HepG2 (cell line): ENCODE measurements around the gene CDR2L. TPM values are rescaled to one million over a fixed set of nuclear protein-coding genes. Genes with fewer than 3 reads are reported as not detected.

ENCODE experiments used
- CREM ChIP-seq, 2 experiments: sonication (generic) in 1 of 2; formaldehyde crosslinking in 1 of 2; IDR thresholded peaks; 2 replicates each; pipeline versions ENCODE4 v1.4.0 to v1.6.1; 2016 to 2020; ENCODE audit warnings: antibody characterized with exemption in 1 of 2, mild to moderate bottlenecking in 1 of 2, missing genetic modification reagents in 1 of 2
- GPN1 ChIP-seq: sonication (generic); formaldehyde crosslinking; IDR thresholded peaks from 2 replicates; pipeline ENCODE4 v1.5.1; 2020; ENCODE audit warnings: missing genetic modification reagents, borderline replicate concordance
- JUNB ChIP-seq: sonication (generic); formaldehyde crosslinking; IDR thresholded peaks from 2 replicates; pipeline ENCODE4 v1.8.0; 2022; ENCODE audit warnings: missing genetic modification reagents, mild to moderate bottlenecking, borderline replicate concordance
- KAT8 ChIP-seq: IDR thresholded peaks from 2 replicates; pipeline ENCODE4 v1.6.1; 2016; ENCODE audit warnings: missing genetic modification reagents, missing compliant biosample characterization
- KLF11 ChIP-seq: IDR thresholded peaks from 2 replicates; pipeline ENCODE4 v1.6.1; 2016; ENCODE audit warnings: missing compliant biosample characterization
- MATR3 ChIP-seq: sonication (generic); formaldehyde crosslinking; IDR thresholded peaks from 2 replicates; pipeline ENCODE4 v1.4.0; 2020; ENCODE audit warnings: missing genetic modification reagents
- MXD4 ChIP-seq: IDR thresholded peaks from 2 replicates; pipeline ENCODE4 v1.6.1; 2016; ENCODE audit warnings: mild to moderate bottlenecking, missing biosample characterization, missing genetic modification reagents
- NFRKB ChIP-seq: fragments of 450-650 bp; IDR thresholded peaks from 2 replicates; pipeline ENCODE4 v1.6.1; 2017
- NR2F6 ChIP-seq, 2 experiments: IDR thresholded peaks; 2 replicates each; pipeline ENCODE4 v1.6.1; 2016; ENCODE audit warnings: antibody characterized with exemption in 1 of 2, mild to moderate bottlenecking in 1 of 2
- PHF8 ChIP-seq: sonication (generic); formaldehyde crosslinking; IDR thresholded peaks from 2 replicates; pipeline ENCODE4 v1.5.0; 2020; ENCODE audit warnings: missing genetic modification reagents
- SOX5 ChIP-seq: IDR thresholded peaks from 2 replicates; pipeline ENCODE4 v1.6.1; 2016; ENCODE audit warnings: borderline replicate concordance
- STAG1 ChIP-seq: sonication (generic); formaldehyde crosslinking; IDR thresholded peaks from 2 replicates; pipeline ENCODE4 v1.4.0; 2020; ENCODE audit warnings: missing genetic modification reagents
- TEAD2 ChIP-seq: sonication (generic); formaldehyde crosslinking; IDR thresholded peaks from 2 replicates; pipeline ENCODE4 v1.9.0; 2021; ENCODE audit warnings: missing genetic modification reagents
- ZFP1 ChIP-seq: IDR thresholded peaks from 2 replicates; pipeline ENCODE4 v1.6.1; 2016
- ZMAT3 ChIP-seq: sonication (generic); formaldehyde crosslinking; conservative IDR thresholded peaks from 2 replicates; pipeline ENCODE4 v1.7.0; 2021; ENCODE audit warnings: missing genetic modification reagents
- ZMYM4 ChIP-seq: sonication (generic); formaldehyde crosslinking; IDR thresholded peaks from 2 replicates; pipeline ENCODE4 v1.8.1; 2023; ENCODE audit warnings: mild to moderate bottlenecking, missing genetic modification reagents
- ZNF101 ChIP-seq: sonication (generic); formaldehyde crosslinking; IDR thresholded peaks from 2 replicates; pipeline ENCODE4 v1.4.0; 2020; ENCODE audit warnings: mild to moderate bottlenecking, low read depth, missing genetic modification reagents, borderline replicate concordance
- ZNF317 ChIP-seq: sonication (generic); formaldehyde crosslinking; IDR thresholded peaks from 2 replicates; pipeline ENCODE4 v1.5.0; 2020; ENCODE audit warnings: mild to moderate bottlenecking, missing genetic modification reagents
- ZNF333 ChIP-seq: sonication (generic); formaldehyde crosslinking; IDR thresholded peaks from 2 replicates; pipeline ENCODE4 v1.4.0; 2020; ENCODE audit warnings: mild to moderate bottlenecking, missing genetic modification reagents, borderline replicate concordance
- ZNF616 ChIP-seq: sonication (generic); formaldehyde crosslinking; IDR thresholded peaks from 2 replicates; pipeline ENCODE4 v1.5.0; 2020; ENCODE audit warnings: low read depth, mild to moderate bottlenecking, missing genetic modification reagents
- ZNF768 ChIP-seq: sonication (generic); formaldehyde crosslinking; IDR thresholded peaks from 2 replicates; pipeline ENCODE4 v1.4.0; 2020; ENCODE audit warnings: missing genetic modification reagents
- ZSCAN20 ChIP-seq: sonication (generic); formaldehyde crosslinking; IDR thresholded peaks from 2 replicates; pipeline ENCODE4 v1.4.0; 2020; ENCODE audit warnings: missing genetic modification reagents, mild to moderate bottlenecking, borderline replicate concordance
- polyA plus RNA-seq, 8 experiments: library from polyadenylated mRNA; depleted of rRNA in 3 of 8; stranded (reverse) in 7 of 8; unstranded in 1 of 8; fragments of >200 nt; fragmentation: Illumina TruSeq in 4 of 8; extraction: Trizol in 4 of 8; gene quantifications; 2 replicates each; pipeline versions ENCODE4 v1.2.1 to v1.2.3, GENCODE V29; 2011 to 2016; ENCODE audit warnings: low read depth in 4 of 8, missing spikeins in 1 of 8, mixed read lengths in 1 of 8; ENCODE audit not compliant: insufficient read depth in 1 of 8
- total RNA-seq, 5 experiments: library from RNA; depleted of rRNA; stranded (reverse); fragments of >200 nt; fragmentation: Illumina TruSeq; extraction: Trizol; gene quantifications; 2 replicates each; pipeline ENCODE4 v1.2.3, GENCODE V29; 2016; ENCODE audit warnings: low read depth in 1 of 5
- TF ChIP-seq, protein P1 (sequence below): sonication (generic); formaldehyde crosslinking; conservative IDR thresholded peaks from 2 replicates; pipeline ENCODE4 v1.4.0; 2020; ENCODE audit warnings: missing genetic modification reagents
- TF ChIP-seq, protein P2 (sequence below): sonication (generic); formaldehyde crosslinking; IDR thresholded peaks from 2 replicates; pipeline ENCODE4 v1.4.0; 2020; ENCODE audit warnings: missing genetic modification reagents, mild to moderate bottlenecking, borderline replicate concordance
- TF ChIP-seq, protein P3 (sequence below): sonication (generic); formaldehyde crosslinking; conservative IDR thresholded peaks from 2 replicates; pipeline ENCODE4 v1.8.0; 2022; ENCODE audit warnings: missing genetic modification reagents
- TF ChIP-seq, protein P4 (sequence below): IDR thresholded peaks from 2 replicates; pipeline ENCODE4 v1.6.1; 2016; ENCODE audit warnings: mild to moderate bottlenecking, missing biosample characterization, missing genetic modification reagents

The CDR2L gene
- total and polyA plus RNA-seq, 2 of the 13 experiments (the other 11 are each of a cell fraction or from before 2014, with no cell fraction given) = 1.9 to 2.1 TPM

DNA sequence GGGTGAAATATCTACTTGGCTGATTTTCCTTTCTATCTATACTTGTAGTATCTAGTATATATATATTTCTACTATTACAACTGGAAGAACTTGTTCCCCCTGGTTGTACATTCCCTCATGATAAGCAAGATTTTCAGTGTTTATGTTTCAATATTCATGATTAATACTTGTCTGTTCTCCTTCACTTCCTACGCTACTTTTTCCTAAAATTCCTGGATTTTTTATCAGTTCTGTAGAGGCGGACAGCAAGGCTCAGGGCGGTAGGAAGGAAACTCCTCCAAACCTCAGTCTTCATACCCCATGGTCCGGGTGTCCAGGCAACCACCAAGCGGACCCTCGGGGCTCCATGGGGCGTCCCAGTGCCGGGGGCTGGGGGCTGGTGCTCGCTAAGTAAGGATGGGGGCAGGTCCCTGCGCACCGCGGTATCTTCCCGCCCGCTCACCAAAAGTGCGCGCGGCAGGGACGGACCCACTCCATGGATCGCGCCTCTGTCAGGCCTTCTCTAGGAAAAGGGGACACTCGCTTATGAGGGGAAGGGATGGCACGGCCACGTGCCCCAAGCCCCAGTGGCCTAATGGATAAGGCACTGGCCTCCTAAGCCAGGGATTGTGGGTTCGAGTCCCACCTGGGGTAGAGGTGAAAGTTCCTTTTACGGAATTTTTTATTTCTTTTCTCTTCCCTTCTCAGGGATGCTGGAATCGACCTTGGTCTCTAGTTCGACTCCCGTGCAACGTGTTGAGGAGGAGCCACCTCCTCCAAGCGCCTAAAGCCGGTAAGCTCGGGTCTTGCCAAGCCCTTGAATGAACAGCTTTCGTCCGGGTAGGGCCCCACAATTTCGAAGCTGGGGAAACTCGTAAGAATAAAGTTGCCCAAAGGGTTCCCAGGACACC, 46.2 kb downstream of the CDR2L start (continued):
- no peak for TF ChIP-seq NR2F6 (IDR thresholded peaks at IDR 0.05)
- TF ChIP-seq NR2F6 (CRISPR knock-in tag; IDR thresholded peaks at IDR 0.05) = peak; percentile 81; the same call in 1 of the 2 replicates
- TF ChIP-seq ZMYM4 (CRISPR knock-in tag) = peak; percentile 77
- peak; percentile 61; the same call in 1 of the 2 replicates for TF ChIP-seq ZNF101 (CRISPR knock-in tag)
- no peak for TF ChIP-seq GPN1 (CRISPR knock-in tag)
- peak; percentile 33; the same call in 1 of the 2 replicates for TF ChIP-seq CREM (IDR thresholded peaks at IDR 0.05)
- TF ChIP-seq CREM (CRISPR knock-in tag; IDR thresholded peaks at IDR 0.05) = no peak
- TF ChIP-seq, protein P1, sequence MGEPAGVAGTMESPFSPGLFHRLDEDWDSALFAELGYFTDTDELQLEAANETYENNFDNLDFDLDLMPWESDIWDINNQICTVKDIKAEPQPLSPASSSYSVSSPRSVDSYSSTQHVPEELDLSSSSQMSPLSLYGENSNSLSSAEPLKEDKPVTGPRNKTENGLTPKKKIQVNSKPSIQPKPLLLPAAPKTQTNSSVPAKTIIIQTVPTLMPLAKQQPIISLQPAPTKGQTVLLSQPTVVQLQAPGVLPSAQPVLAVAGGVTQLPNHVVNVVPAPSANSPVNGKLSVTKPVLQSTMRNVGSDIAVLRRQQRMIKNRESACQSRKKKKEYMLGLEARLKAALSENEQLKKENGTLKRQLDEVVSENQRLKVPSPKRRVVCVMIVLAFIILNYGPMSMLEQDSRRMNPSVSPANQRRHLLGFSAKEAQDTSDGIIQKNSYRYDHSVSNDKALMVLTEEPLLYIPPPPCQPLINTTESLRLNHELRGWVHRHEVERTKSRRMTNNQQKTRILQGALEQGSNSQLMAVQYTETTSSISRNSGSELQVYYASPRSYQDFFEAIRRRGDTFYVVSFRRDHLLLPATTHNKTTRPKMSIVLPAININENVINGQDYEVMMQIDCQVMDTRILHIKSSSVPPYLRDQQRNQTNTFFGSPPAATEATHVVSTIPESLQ (CRISPR knock-in tag) = peak; percentile 98
- peak; percentile 95; the same call in 1 of the 2 replicates for TF ChIP-seq ZNF616
- TF ChIP-seq JUNB (CRISPR knock-in tag) = no peak
- TF ChIP-seq TEAD2 (CRISPR knock-in tag) = no peak
- TF ChIP-seq, protein P2, sequence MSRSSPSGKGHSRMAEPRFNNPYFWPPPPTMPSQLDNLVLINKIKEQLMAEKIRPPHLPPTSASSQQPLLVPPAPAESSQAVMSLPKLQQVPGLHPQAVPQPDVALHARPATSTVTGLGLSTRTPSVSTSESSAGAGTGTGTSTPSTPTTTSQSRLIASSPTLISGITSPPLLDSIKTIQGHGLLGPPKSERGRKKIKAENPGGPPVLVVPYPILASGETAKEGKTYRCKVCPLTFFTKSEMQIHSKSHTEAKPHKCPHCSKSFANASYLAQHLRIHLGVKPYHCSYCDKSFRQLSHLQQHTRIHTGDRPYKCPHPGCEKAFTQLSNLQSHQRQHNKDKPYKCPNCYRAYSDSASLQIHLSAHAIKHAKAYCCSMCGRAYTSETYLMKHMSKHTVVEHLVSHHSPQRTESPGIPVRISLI (CRISPR knock-in tag) = peak; percentile 78
- TF ChIP-seq NFRKB = no peak
- peak; percentile 57; the same call in 1 of the 2 replicates for TF ChIP-seq ZNF768 (CRISPR knock-in tag)
- peak; percentile 84 for TF ChIP-seq KAT8 (CRISPR knock-in tag)
- peak; percentile 4; the same call in 1 of the 2 replicates for TF ChIP-seq STAG1 (CRISPR knock-in tag)
- peak; percentile 72 for TF ChIP-seq ZFP1 (CRISPR knock-in tag)
- TF ChIP-seq ZMAT3 (CRISPR knock-in tag) = peak; percentile 79
- TF ChIP-seq, protein P3, sequence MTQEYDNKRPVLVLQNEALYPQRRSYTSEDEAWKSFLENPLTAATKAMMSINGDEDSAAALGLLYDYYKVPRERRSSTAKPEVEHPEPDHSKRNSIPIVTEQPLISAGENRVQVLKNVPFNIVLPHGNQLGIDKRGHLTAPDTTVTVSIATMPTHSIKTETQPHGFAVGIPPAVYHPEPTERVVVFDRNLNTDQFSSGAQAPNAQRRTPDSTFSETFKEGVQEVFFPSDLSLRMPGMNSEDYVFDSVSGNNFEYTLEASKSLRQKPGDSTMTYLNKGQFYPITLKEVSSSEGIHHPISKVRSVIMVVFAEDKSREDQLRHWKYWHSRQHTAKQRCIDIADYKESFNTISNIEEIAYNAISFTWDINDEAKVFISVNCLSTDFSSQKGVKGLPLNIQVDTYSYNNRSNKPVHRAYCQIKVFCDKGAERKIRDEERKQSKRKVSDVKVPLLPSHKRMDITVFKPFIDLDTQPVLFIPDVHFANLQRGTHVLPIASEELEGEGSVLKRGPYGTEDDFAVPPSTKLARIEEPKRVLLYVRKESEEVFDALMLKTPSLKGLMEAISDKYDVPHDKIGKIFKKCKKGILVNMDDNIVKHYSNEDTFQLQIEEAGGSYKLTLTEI (CRISPR knock-in tag) = no peak
- peak; percentile 70 for TF ChIP-seq MXD4 (CRISPR knock-in tag)
- TF ChIP-seq MATR3 (CRISPR knock-in tag) = no peak
- TF ChIP-seq, protein P4, sequence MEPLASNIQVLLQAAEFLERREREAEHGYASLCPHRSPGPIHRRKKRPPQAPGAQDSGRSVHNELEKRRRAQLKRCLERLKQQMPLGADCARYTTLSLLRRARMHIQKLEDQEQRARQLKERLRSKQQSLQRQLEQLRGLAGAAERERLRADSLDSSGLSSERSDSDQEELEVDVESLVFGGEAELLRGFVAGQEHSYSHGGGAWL (CRISPR knock-in tag) = peak; percentile 95
- TF ChIP-seq ZNF333 (CRISPR knock-in tag) = peak; percentile 52; the same call in 1 of the 2 replicates
- TF ChIP-seq SOX5 (CRISPR knock-in tag) = no peak; the same call in 1 of the 2 replicates
- TF ChIP-seq PHF8 (CRISPR knock-in tag) = no peak
- TF ChIP-seq ZNF317 = no peak
- TF ChIP-seq KLF11 = peak; percentile 97
- peak; percentile 63; the same call in 1 of the 2 replicates for TF ChIP-seq ZSCAN20 (CRISPR knock-in tag)
